A549 (cell line): ENCODE data around the gene PERM1.

Experiments
- CBX8 ChIP-seq: fragments of 200-600 bp; sonication (generic); IDR thresholded peaks from 2 replicates; pipeline ENCODE4 v1.6.1; 2016
- CTCF ChIP-seq: fragments of >200 bp; sonication (Bioruptor Twin); formaldehyde crosslinking; IDR thresholded peaks from 3 replicates; pipeline ENCODE4 v1.5.1; 2016
- MAZ ChIP-seq: fragments of 150-350 bp; IDR thresholded peaks from 2 replicates; pipeline ENCODE4 v1.6.1; 2014; ENCODE audit warnings: antibody characterized with exemption, low read depth, low read length, borderline replicate concordance
- MYC ChIP-seq: IDR thresholded peaks from 2 replicates; pipeline ENCODE4 v1.6.1; 2012; ENCODE audit warnings: mild to moderate bottlenecking, inconsistent platforms, low read length, improper control_type of control experiment, borderline replicate concordance
- RAD21 ChIP-seq, 2 experiments: fragments of >200 bp in 1 of 2; sonication (Bioruptor Twin) in 1 of 2; formaldehyde crosslinking in 1 of 2; IDR thresholded peaks in 1 of 2; conservative IDR thresholded peaks in 1 of 2; 2 replicates in 1 of 2; 3 replicates in 1 of 2; pipeline ENCODE4 v1.6.1; 2012 to 2018; ENCODE audit warnings: inconsistent platforms in 1 of 2
- RCOR1 ChIP-seq: fragments of 150-350 bp; IDR thresholded peaks from 2 replicates; pipeline ENCODE4 v1.6.1; 2014; ENCODE audit warnings: antibody characterized with exemption, low read length, low read depth

- TF ChIP-seq CTCF: no peak
- TF ChIP-seq RCOR1: no peak
- TF ChIP-seq CBX8: no peak
- TF ChIP-seq MAZ: no peak
- TF ChIP-seq RAD21 (conservative IDR thresholded peaks at IDR 0.05 in 1 of 2, IDR thresholded peaks at IDR 0.05 in 1 of 2): no peak
- TF ChIP-seq MYC: no peak
Observed at GRCh38 chr1:927748-928147, 54.1 kb downstream of the PERM1 start.
